Measurements from ENCODE around the gene APAF1.

DNA sequence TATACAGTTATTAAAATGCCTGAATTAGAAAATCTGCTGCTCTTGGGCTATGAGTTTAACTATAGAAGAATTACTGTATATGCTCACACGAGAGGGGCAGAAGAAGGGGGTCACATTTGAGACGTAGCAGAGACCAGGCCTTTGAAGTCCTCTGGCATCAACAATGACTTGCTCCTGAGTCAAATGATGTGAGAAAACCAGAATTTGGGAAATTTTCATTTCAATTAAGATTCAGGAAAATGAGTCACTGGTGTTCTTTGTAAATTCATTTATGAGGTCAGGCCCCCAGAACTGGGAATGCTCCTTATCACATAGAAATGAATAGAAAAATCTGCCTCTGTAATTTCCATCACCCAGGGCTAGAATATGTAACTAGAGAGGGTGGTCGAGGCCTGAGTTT is 92.9 kb downstream of the APAF1 start:
- TF ChIP-seq HDGF (IDR thresholded peaks at IDR 0.05; ENCODE audit: borderline replicate concordance) = no peak
- TF ChIP-seq L3MBTL2 (conservative IDR thresholded peaks at IDR 0.05) = no peak
